Measurements from ENCODE around the gene LXN.

DNA sequence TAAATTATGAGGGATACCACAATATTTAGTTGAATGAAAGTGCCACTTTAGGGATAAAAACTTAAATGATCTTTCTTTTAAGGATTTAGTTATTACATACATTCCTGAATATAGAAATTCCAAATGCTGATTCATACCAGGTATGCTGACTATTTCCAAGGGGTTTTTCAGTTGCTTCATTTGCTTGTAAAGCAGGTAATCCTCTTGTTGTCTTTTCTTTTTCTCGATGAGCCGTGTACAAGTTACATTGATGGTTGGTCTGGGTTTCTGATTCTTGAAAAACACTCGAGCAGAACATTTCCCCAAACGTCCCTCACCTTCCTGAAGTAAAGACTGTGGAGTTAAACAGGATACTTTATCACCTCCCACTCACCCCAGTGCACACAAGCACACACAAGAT, 38.2 kb upstream of the LXN start:
- TF ChIP-seq EZH2 (IDR thresholded peaks at IDR 0.05; ENCODE audit: insufficient read depth, poor library complexity, severe bottlenecking): no peak
- TF ChIP-seq EZH2phosphoT487 (IDR thresholded peaks at IDR 0.05; ENCODE audit: insufficient read depth, low read depth): no peak

Data from GM23248 (cell line).